Type B pancreatic cell (in vitro differentiated cells): ENCODE data around the gene JUP. TPM values are rescaled to one million over a fixed set of nuclear protein-coding genes. Genes with fewer than 3 reads are reported as not detected.

ENCODE experiments used
- DNase-seq: peaks from one replicate; pipeline ENCODE4 v3.0.0; 2021; ENCODE audit warnings: mixed read lengths; ENCODE audit not compliant: unreplicated experiment; ENCODE audit errors: extremely low spot score
- H3K27ac Mint-ChIP-seq: 2 replicates; pipeline ENCODE4 v1.8.0; 2021; ENCODE audit warnings: mild to moderate bottlenecking, mixed read lengths
- H3K27me3 Mint-ChIP-seq: 2 replicates; pipeline ENCODE4 v1.8.0; 2021; ENCODE audit warnings: mixed read lengths
- H3K36me3 Mint-ChIP-seq: 2 replicates; pipeline ENCODE4 v1.8.0; 2021; ENCODE audit warnings: mixed read lengths
- H3K4me1 Mint-ChIP-seq: one replicate; pipeline ENCODE4 v1.8.0; 2021; ENCODE audit warnings: mixed read lengths; ENCODE audit not compliant: unreplicated experiment
- H3K4me3 Mint-ChIP-seq: 2 replicates; pipeline ENCODE4 v1.8.0; 2021; ENCODE audit warnings: mild to moderate bottlenecking, mixed read lengths
- H3K9me3 Mint-ChIP-seq: 2 replicates; pipeline ENCODE4 v1.8.0; 2021; ENCODE audit warnings: mixed read lengths
- total RNA-seq: library from RNA; stranded (reverse); gene quantifications from 2 replicates; pipeline ENCODE4 v1.2.1, GENCODE V29; 2021; ENCODE audit warnings: low replicate concordance
- TF ChIP-seq, protein P1 (sequence below): fragments of 200-600 bp; sonication (generic); conservative IDR thresholded peaks from 2 replicates; pipeline ENCODE4 v1.5.0; 2021; ENCODE audit warnings: antibody characterized with exemption, mild to moderate bottlenecking

The JUP gene
- total RNA-seq, 1 donor from 2014 or later = 169 TPM

DNA sequence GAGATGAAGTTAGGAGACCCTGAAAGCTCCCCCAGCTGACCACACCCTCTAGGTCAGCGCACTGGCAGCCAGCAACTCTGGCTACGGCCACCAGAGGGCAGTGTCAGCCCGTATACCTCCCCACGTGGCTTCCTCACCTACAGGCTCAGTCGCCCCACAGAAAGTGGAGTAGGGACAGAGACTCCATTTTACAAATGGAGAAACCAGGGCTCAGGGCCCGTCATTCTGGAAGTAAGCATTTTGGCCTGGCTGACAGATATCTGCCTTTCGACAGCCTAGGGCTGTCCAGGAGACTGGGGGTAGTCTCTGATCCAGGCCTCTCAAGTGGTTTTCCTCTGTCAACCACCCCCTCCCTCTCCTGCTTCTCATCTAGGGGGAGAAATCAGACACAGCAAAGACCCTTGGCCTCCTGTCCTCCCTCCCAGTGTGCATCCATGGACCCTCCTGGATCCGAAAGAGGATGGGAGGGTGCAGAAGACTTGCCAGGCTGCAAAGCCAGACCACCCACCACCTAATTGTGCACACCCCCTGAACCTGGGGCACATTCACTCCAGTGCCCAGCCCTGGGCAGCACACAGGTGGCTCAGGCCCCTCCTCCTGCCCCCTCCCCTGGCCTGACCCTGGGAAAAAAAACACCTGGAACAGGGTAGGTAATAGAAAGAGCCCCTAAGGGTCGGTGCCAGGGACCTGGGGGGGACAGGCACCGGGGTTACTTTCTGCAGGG lies 48.3 kb downstream of the JUP start:
- H3K9me3 Mint-ChIP-seq = no peaks in the 10 kb centered on the region
- H3K36me3 Mint-ChIP-seq = no peaks in the 10 kb centered on the region
- peak; percentile 88 for DNase-seq
- peak overlapping the region; percentile 69 for H3K27ac Mint-ChIP-seq
- H3K27me3 Mint-ChIP-seq = peaks cover 43% of the 10 kb centered on the region
- H3K4me1 Mint-ChIP-seq = peaks cover 21% of the 10 kb centered on the region
- peak overlapping the region; percentile 51 for H3K4me3 Mint-ChIP-seq
- TF ChIP-seq, protein P1, sequence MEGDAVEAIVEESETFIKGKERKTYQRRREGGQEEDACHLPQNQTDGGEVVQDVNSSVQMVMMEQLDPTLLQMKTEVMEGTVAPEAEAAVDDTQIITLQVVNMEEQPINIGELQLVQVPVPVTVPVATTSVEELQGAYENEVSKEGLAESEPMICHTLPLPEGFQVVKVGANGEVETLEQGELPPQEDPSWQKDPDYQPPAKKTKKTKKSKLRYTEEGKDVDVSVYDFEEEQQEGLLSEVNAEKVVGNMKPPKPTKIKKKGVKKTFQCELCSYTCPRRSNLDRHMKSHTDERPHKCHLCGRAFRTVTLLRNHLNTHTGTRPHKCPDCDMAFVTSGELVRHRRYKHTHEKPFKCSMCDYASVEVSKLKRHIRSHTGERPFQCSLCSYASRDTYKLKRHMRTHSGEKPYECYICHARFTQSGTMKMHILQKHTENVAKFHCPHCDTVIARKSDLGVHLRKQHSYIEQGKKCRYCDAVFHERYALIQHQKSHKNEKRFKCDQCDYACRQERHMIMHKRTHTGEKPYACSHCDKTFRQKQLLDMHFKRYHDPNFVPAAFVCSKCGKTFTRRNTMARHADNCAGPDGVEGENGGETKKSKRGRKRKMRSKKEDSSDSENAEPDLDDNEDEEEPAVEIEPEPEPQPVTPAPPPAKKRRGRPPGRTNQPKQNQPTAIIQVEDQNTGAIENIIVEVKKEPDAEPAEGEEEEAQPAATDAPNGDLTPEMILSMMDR = peak; percentile 99

DNA sequence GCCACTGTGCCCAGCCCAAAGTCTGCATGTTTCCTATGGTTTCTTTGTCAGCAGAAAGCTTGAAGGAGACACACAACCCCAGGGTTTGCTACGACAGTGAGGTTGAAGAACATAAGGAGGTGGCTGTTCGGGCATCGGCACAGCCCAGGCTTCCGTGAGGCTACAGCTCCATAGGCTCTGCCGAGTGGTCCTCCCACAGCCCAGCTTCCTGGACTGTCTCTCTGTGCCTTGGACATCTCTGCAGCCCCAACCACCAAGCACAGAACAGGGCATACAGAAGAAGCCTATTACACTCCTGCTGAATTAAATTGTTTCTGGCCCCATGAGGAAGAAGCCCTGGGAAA lies 48.9 kb downstream of the JUP start:
- Mint-ChIP-seq H3K27me3 (peaks cover 45% of the 10 kb centered on the region), H3K36me3 (no peaks in the 10 kb centered on the region), H3K4me3 (peak overlapping the region; percentile 51), H3K9me3 (no peaks in the 10 kb centered on the region), H3K4me1 (peaks cover 21% of the 10 kb centered on the region), H3K27ac (peak overlapping the region; percentile 69)
- TF ChIP-seq, protein P1 = no peak
- DNase-seq = no peak

DNA sequence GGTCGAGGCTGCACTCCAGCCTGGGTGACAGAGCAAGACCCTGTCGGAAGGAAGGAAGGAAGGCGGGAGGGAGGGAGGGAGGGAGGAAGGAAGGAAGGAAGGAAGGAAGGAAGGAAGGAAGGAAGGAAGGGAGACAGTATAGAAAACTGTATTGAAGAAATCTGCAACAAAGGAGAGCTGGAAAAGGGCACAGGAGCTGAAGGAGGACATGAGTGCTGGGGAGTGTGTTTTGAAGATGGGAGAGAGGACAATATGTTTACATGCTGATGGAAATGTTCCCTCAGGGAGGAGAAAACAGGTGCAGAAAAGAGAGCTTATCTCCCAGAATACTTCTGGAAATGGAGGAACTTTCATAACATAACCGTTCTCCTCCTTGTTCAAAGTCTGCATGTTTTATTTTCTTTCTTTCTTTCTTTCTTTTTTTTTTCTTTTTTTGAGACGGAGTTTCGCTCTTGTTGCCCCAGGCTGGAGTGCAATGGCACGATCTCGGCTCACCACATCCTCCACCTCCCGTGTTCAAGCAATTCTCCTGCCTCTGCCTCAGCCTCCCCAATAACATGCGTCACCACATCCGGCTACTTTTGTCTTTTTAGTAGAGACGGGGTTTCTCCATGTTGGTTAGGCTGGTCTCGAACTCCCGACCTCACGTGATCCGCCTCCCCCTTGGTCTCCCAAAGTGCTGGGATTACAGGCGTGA lies 49.4 kb downstream of the JUP start:
- peaks cover 50% of the 10 kb centered on the region for H3K27me3 Mint-ChIP-seq

DNA sequence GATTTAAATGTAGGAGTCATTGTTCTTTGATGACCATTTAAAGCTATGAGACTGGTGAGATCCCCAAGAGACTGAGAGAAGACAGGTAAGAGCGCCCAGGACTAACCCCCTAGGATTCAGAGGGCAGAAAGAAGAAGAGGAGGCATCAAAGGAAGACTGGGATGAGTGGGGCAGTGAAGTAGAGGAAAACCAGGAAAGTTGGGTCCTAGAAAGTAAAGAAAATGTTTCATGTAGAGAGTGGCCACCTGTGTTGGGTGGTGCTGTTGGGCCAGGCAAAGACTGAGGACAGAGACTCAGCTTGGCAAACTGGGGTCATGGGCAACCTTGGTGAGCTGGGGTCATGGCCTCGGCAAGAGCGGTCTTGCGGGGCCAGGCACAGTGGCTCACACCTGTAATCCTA lies 50.8 kb downstream of the JUP start:
- H3K4me3 Mint-ChIP-seq = no peak overlapping the region
- H3K27me3 Mint-ChIP-seq = peaks cover 63% of the 10 kb centered on the region
- no peaks in the 10 kb centered on the region for H3K9me3 Mint-ChIP-seq
- TF ChIP-seq, protein P1 = no peak
- no peak for DNase-seq
- no peaks in the 10 kb centered on the region for H3K36me3 Mint-ChIP-seq
- H3K27ac Mint-ChIP-seq = no peak overlapping the region
- H3K4me1 Mint-ChIP-seq = peaks cover 13% of the 10 kb centered on the region

More for the DNA sequence above, 49.4 kb downstream of the JUP start:
- TF ChIP-seq, protein P1 = no peak
- no peak for DNase-seq
- Mint-ChIP-seq H3K9me3 (no peaks in the 10 kb centered on the region), H3K4me3 (peak overlapping the region; percentile 44), H3K36me3 (no peaks in the 10 kb centered on the region), H3K4me1 (peaks cover 21% of the 10 kb centered on the region), H3K27ac (no peak overlapping the region)

DNA sequence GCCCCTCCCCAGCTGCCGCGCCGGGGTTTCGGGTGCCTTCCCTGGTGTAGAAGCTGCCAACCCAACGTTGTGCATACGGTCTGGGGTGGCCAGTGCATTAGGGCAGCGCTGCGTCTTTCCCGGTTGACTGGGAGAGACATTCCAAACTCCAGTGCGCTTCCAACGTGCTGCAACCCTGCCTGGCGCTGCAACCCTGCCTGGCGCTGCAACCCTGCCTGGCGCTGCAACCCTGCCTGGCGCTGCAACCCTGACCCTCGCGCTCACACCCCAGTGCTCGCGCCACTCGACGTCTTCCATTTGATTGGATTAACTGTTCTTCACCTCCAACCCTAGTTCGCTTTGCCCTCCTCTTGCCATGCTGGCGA lies 51.6 kb downstream of the JUP start:
- peak overlapping the region; percentile 87 for H3K4me3 Mint-ChIP-seq
- no peak overlapping the region for H3K27ac Mint-ChIP-seq
- DNase-seq = no peak
- TF ChIP-seq, protein P1 = no peak
- peaks cover 13% of the 10 kb centered on the region for H3K4me1 Mint-ChIP-seq
- H3K27me3 Mint-ChIP-seq = peaks cover 70% of the 10 kb centered on the region
- no peaks in the 10 kb centered on the region for H3K9me3 Mint-ChIP-seq
- no peaks in the 10 kb centered on the region for H3K36me3 Mint-ChIP-seq
